ENCODE data around the gene OASL.
A peak's percentile ranks its signal among the peaks of the same experiment; 100 is the strongest.

OASL gene

GRCh38 chr12:121001841-121002483 lies 37.1 kb downstream of the OASL start:
- H3K27ac ChIP-seq = 0 out of 2 replicates have a peak overlapping the region, but pooled peaks have one; percentile 12
- TF ChIP-seq CTCF (IDR thresholded peaks at IDR 0.05) (no peak), ZFX (IDR thresholded peaks at IDR 0.05; ENCODE audit: borderline replicate concordance) (no peak)

- TF ChIP-seq ZFX (IDR thresholded peaks at IDR 0.05; ENCODE audit: borderline replicate concordance) (no peak), CTCF (IDR thresholded peaks at IDR 0.05) (no peak)
- no peak overlapping the region for H3K27ac ChIP-seq
These were observed 38.0 kb downstream of the OASL start for GRCh38 chr12:121001060-121001459.

GRCh38 chr12:121000530-121000929 lies 38.5 kb downstream of the OASL start:
- TF ChIP-seq CTCF (IDR thresholded peaks at IDR 0.05) (no peak), ZFX (IDR thresholded peaks at IDR 0.05; ENCODE audit: borderline replicate concordance) (no peak)
- 0 out of 2 replicates have a peak overlapping the region, but pooled peaks have one; percentile 5 for H3K27ac ChIP-seq

GRCh38 chr12:120999191-121000120 lies 39.6 kb downstream of the OASL start:
- 0 out of 2 replicates have a peak overlapping the region, but pooled peaks have one; percentile 17 for H3K27ac ChIP-seq
- TF ChIP-seq ZFX (IDR thresholded peaks at IDR 0.05; ENCODE audit: borderline replicate concordance) (no peak), CTCF (IDR thresholded peaks at IDR 0.05) (no peak)

- peak overlapping the region; percentile 40; the same call in 1 of the 2 replicates for H3K27ac ChIP-seq
- TF ChIP-seq CTCF (IDR thresholded peaks at IDR 0.05) (no peak), ZFX (IDR thresholded peaks at IDR 0.05; ENCODE audit: borderline replicate concordance) (no peak)
These were observed 40.6 kb downstream of the OASL start for GRCh38 chr12:120998435-120998834.

GRCh38 chr12:120997448-120997847 lies 41.6 kb downstream of the OASL start:
- H3K27ac ChIP-seq = peak overlapping the region; percentile 40; the same call in 1 of the 2 replicates
- no peak for TF ChIP-seq CTCF (IDR thresholded peaks at IDR 0.05)
- TF ChIP-seq ZFX (IDR thresholded peaks at IDR 0.05; ENCODE audit: borderline replicate concordance) = no peak

Data from 22Rv1 (cell line).